GM12874 (cell line): ENCODE measurements around the gene ZNF350.

ENCODE experiments used
- TF ChIP-seq, protein P1 (sequence below): IDR thresholded peaks from 2 replicates; pipeline ENCODE4 v1.5.1; 2011; ENCODE audit warnings: low read depth, mild to moderate bottlenecking, control low read depth, low read length, moderate library complexity; ENCODE audit not compliant: insufficient read depth

Gene ZNF350

GRCh38 chr19:51977346-51977745 lies 9.3 kb downstream of the ZNF350 start:
- TF ChIP-seq, protein P1, sequence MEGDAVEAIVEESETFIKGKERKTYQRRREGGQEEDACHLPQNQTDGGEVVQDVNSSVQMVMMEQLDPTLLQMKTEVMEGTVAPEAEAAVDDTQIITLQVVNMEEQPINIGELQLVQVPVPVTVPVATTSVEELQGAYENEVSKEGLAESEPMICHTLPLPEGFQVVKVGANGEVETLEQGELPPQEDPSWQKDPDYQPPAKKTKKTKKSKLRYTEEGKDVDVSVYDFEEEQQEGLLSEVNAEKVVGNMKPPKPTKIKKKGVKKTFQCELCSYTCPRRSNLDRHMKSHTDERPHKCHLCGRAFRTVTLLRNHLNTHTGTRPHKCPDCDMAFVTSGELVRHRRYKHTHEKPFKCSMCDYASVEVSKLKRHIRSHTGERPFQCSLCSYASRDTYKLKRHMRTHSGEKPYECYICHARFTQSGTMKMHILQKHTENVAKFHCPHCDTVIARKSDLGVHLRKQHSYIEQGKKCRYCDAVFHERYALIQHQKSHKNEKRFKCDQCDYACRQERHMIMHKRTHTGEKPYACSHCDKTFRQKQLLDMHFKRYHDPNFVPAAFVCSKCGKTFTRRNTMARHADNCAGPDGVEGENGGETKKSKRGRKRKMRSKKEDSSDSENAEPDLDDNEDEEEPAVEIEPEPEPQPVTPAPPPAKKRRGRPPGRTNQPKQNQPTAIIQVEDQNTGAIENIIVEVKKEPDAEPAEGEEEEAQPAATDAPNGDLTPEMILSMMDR: no peak

DNA sequence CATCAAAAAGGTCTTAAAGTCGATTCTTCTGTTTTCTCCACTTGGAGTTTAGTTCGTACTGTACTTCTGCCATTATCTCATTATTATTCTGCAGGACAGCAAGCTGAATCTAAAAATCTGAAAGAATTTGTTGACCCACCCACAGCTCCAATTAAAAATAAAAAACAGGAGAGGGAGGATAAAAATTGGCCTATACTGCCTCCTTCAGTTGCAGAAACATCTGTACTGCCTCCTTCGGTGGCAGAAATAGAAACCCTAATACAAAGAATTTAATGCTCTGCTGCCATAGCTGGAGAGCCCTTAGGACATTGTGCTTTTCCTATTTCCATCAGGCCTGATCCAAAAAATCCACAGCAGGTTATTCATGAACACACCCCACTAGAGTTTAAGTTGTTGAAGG lies 9.8 kb downstream of the ZNF350 start:
- TF ChIP-seq, protein P1: no peak

DNA sequence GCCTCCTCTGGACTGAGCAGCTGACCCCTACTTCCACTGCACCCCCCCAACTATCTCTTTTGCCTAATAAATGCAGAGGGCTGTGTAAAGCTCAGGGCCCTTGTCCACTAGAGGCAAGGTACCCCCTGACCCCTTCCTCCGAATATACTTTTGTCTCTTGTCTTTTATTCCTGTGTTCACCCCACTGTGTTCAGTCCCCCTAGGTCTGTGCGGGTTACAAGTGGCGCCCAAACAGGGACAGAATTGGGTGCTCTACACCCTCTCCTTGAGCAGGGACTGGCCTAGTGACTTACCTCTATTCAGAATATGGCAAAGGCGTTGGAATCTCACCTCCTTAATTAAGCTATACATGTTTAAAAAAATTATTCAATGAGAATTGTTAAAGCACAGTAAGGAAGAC lies 15.0 kb downstream of the ZNF350 start:
- TF ChIP-seq, protein P1: no peak

DNA sequence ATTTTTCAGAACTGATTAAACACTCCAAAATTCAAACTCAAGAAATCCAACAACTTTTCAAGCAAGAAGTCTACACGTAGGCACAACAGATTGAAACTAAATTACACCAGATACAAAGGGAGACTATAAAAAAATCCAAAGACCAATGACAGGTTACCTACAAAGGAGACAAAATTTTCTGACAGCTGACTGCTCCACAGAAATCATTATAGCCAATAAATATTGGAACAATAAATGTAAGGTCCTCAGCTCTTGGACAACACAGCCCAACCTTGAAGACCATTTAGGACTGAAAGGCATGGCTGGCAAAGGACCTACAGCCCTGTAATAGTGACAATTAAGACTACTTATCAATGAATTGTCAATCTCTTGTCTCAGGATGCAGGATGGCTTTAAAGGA lies 15.9 kb downstream of the ZNF350 start:
- TF ChIP-seq, protein P1: no peak

GRCh38 chr19:51965583-51965982 lies 21.1 kb downstream of the ZNF350 start:
- TF ChIP-seq, protein P1: no peak

DNA sequence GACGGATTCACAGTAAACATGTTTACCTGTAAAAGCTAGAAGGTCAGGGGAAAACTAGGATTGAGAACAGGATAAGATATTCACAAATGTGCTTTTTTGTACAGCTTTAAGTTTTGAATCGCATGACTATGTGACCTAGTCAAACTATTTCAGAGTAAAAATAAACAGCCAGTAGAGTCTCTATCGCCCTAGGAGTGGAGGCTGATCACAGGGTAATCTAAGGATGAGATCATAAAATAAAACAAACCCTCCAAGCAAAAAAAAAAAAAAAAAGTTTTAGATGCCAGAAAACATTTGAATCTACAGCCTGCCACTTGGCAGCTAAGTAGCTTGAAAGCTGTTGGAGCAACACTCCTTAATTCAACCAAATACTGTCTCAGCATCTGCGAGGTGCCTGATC lies 26.8 kb downstream of the ZNF350 start:
- TF ChIP-seq, protein P1: no peak

GRCh38 chr19:51948975-51949374 lies 37.7 kb downstream of the ZNF350 start:
- TF ChIP-seq, protein P1: no peak

- TF ChIP-seq, protein P1: no peak
Observed at GRCh38 chr19:51946602-51947001, 40.0 kb downstream of the ZNF350 start.
